ENCODE measurements around the gene KAT6B.

The KAT6B gene

DNA sequence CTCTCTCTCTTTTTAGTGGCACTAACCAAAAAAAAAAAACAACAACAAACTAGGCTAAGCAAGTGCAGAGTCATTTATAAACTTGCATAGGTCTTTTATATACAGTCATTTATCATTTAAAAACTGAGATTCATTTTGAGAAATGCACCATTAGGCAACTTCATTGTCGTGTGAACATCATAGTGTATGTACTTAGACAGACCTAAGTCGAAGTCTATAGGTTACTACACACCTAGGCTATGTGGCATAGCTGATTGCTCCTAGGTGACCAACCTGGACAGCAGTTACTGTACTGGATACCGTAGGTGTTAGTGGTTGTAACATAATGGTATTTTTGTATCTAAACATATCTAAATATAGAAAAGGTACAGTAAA lies 175.9 kb downstream of the KAT6B start:
- Histone ChIP-seq H3K9me3 (ENCODE audit: control insufficient read depth, low read length) (no peaks in the 10 kb centered on the region), H3K4me3 (ENCODE audit: insufficient read depth, low read depth, low read length, poor library complexity, severe bottlenecking) (no peak overlapping the region), H3K4me1 (ENCODE audit: control insufficient read depth, insufficient read depth, low read length, poor library complexity, severe bottlenecking) (no peaks in the 10 kb centered on the region), H3K27ac (ENCODE audit: insufficient read depth, low read length, poor library complexity, severe bottlenecking) (no peak overlapping the region), H3K27me3 (replicated peaks; ENCODE audit: control insufficient read depth, insufficient read depth, low read length, poor library complexity, severe bottlenecking) (no peaks in the 10 kb centered on the region), H3K36me3 (ENCODE audit: control insufficient read depth, insufficient read depth, low read length) (peaks cover 8% of the 10 kb centered on the region)
- DNase-seq = no peak

DNA sequence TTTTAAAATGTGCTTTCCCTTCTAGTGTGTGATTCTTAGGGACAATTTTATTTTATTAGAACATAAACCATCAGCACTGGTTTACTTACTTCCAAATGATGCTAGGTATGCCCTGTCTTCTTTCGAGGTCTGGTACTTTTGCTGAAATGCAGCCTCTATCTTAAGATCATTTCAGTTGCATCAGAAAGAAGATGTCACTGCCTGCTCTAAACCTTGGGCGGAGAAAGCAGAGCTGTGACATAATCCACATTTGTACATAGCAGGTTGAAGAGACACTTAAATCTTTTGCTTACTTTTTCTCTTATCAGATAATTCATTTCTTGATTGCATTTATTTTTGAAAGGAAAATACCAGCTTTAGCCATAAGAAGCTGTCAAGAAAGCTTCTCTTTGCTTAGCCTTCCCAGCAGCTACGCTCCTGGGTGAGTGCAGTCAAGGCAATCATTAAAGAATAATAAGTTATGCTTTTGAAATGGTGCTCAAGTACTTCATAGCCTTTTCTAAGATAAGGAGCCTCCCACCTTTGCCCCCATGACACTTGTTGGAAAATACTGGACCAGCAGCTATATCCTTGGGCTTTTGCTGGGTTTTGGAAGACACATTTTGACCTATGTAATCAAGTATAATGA lies 176.7 kb downstream of the KAT6B start:
- H3K36me3 ChIP-seq (ENCODE audit: control insufficient read depth, insufficient read depth, low read length) = peaks cover 7% of the 10 kb centered on the region
- no peak for DNase-seq
- no peaks in the 10 kb centered on the region for H3K27me3 ChIP-seq (replicated peaks; ENCODE audit: control insufficient read depth, insufficient read depth, low read length, poor library complexity, severe bottlenecking)
- H3K4me3 ChIP-seq (ENCODE audit: insufficient read depth, low read depth, low read length, poor library complexity, severe bottlenecking) = no peak overlapping the region
- no peak overlapping the region for H3K27ac ChIP-seq (ENCODE audit: insufficient read depth, low read length, poor library complexity, severe bottlenecking)
- no peaks in the 10 kb centered on the region for H3K4me1 ChIP-seq (ENCODE audit: control insufficient read depth, insufficient read depth, low read length, poor library complexity, severe bottlenecking)
- H3K9me3 ChIP-seq (ENCODE audit: control insufficient read depth, low read length) = no peaks in the 10 kb centered on the region

DNA sequence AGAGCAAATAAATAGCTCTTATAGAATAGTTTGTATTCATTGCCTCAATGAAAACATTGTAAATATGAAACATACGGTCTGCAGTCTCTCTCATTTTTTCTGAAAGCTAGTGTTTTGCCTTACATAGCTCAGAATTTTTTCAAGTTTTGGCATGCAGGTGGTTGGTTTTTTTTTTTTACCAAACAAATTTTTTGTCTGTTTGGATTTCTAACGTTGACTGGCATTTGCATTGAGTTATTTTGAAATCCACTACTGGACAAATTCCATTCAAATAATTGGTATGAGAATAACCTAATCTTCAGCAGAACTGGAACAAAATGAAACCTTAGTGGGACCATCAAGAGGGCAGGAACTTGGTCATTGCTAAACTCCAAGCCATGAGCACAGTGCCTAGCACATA lies 177.5 kb downstream of the KAT6B start:
- Histone ChIP-seq H3K27me3 (replicated peaks; ENCODE audit: control insufficient read depth, insufficient read depth, low read length, poor library complexity, severe bottlenecking) (no peaks in the 10 kb centered on the region), H3K4me3 (ENCODE audit: insufficient read depth, low read depth, low read length, poor library complexity, severe bottlenecking) (no peak overlapping the region), H3K27ac (ENCODE audit: insufficient read depth, low read length, poor library complexity, severe bottlenecking) (no peak overlapping the region), H3K36me3 (ENCODE audit: control insufficient read depth, insufficient read depth, low read length) (peaks cover 7% of the 10 kb centered on the region), H3K9me3 (ENCODE audit: control insufficient read depth, low read length) (no peaks in the 10 kb centered on the region), H3K4me1 (ENCODE audit: control insufficient read depth, insufficient read depth, low read length, poor library complexity, severe bottlenecking) (no peaks in the 10 kb centered on the region)
- no peak for DNase-seq

DNA sequence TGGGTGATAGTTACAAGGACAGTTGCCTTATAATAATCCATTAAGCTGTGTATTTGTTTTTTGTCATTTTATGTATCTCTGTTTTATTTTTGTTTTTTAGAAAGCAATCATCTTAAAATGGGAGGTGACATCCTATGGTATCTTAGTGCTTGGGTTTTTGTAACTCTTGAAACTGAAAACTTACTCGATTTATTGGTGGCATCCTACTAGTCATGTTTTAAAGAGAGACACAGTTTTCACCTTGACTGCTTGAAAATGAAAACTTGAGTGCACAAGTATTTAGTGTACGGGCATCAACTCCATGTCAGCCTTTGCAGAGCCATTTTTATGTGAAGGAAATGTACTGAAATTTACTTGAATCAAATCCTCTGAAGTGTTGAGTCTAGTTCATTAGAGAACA lies 181.2 kb downstream of the KAT6B start:
- no peaks in the 10 kb centered on the region for H3K9me3 ChIP-seq (ENCODE audit: control insufficient read depth, low read length)
- no peak overlapping the region for H3K4me3 ChIP-seq (ENCODE audit: insufficient read depth, low read depth, low read length, poor library complexity, severe bottlenecking)
- H3K27ac ChIP-seq (ENCODE audit: insufficient read depth, low read length, poor library complexity, severe bottlenecking) = no peak overlapping the region
- no peaks in the 10 kb centered on the region for H3K4me1 ChIP-seq (ENCODE audit: control insufficient read depth, insufficient read depth, low read length, poor library complexity, severe bottlenecking)
- DNase-seq = no peak
- H3K36me3 ChIP-seq (ENCODE audit: control insufficient read depth, insufficient read depth, low read length) = no peaks in the 10 kb centered on the region
- H3K27me3 ChIP-seq (replicated peaks; ENCODE audit: control insufficient read depth, insufficient read depth, low read length, poor library complexity, severe bottlenecking) = no peaks in the 10 kb centered on the region

DNA sequence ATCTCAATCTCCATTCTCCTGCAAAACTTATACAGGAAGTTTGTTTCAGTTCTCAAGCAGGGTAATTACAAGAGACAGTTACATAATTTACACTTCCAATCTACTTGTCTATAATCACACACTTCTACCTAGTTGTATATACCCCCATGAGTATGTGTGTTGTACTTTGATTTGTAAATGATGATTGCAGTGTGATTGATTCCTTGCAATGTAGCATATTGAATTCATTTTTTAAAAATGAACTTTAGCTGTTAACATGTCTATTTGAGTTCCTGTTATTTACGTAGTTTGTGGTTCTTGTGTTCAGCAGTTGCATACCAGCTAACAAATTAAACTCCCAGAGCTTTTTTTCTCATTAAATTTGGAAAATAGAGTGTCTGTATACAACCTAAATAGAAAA lies 182.6 kb downstream of the KAT6B start:
- no peak for DNase-seq
- Histone ChIP-seq H3K27me3 (replicated peaks; ENCODE audit: control insufficient read depth, insufficient read depth, low read length, poor library complexity, severe bottlenecking) (no peaks in the 10 kb centered on the region), H3K4me1 (ENCODE audit: control insufficient read depth, insufficient read depth, low read length, poor library complexity, severe bottlenecking) (peaks cover 8% of the 10 kb centered on the region), H3K9me3 (ENCODE audit: control insufficient read depth, low read length) (no peaks in the 10 kb centered on the region), H3K27ac (ENCODE audit: insufficient read depth, low read length, poor library complexity, severe bottlenecking) (no peak overlapping the region), H3K36me3 (ENCODE audit: control insufficient read depth, insufficient read depth, low read length) (no peaks in the 10 kb centered on the region), H3K4me3 (ENCODE audit: insufficient read depth, low read depth, low read length, poor library complexity, severe bottlenecking) (no peak overlapping the region)

DNA sequence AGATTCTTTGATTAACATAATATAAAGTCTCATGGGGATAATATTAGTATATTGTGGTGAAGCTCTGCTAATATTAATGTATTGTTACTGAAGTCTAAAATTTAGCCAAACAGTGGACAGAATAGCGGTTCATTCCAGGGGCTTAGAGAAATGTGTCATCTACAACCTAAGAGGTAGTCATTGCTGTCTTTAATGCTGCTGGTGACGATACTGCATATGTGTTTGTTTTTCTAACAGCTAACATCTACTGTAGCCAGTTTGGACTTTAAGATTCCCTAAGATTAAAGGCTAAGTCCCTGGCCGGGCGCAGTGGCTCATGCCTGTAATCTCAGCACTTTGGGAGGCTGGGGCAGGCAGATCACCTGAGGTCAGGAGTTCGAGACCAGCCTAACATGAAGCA lies 183.0 kb downstream of the KAT6B start:
- no peak for DNase-seq
- no peaks in the 10 kb centered on the region for H3K9me3 ChIP-seq (ENCODE audit: control insufficient read depth, low read length)
- H3K27me3 ChIP-seq (replicated peaks; ENCODE audit: control insufficient read depth, insufficient read depth, low read length, poor library complexity, severe bottlenecking) = no peaks in the 10 kb centered on the region
- no peak overlapping the region for H3K4me3 ChIP-seq (ENCODE audit: insufficient read depth, low read depth, low read length, poor library complexity, severe bottlenecking)
- H3K27ac ChIP-seq (ENCODE audit: insufficient read depth, low read length, poor library complexity, severe bottlenecking) = no peak overlapping the region
- H3K4me1 ChIP-seq (ENCODE audit: control insufficient read depth, insufficient read depth, low read length, poor library complexity, severe bottlenecking) = peaks cover 8% of the 10 kb centered on the region
- H3K36me3 ChIP-seq (ENCODE audit: control insufficient read depth, insufficient read depth, low read length) = no peaks in the 10 kb centered on the region

DNA sequence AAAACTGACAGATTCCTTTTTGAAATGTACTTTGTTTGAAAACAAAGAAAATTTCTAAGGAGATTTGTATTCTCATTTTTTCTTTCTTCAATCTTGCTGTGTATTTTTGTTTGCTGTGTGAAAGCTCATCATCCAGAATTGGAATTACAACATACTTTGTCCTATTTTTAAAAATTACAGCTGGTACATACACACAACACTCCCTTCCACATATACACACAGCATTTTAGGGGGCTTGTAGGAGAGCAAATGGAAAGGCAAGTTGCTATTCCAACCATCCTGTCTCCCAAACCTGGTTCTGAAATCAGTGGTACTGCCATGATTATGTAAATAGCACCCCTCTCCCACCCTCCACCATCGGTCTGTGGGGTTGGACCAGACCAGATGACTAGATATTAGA lies 184.0 kb downstream of the KAT6B start:
- DNase-seq = no peak
- Histone ChIP-seq H3K27me3 (replicated peaks; ENCODE audit: control insufficient read depth, insufficient read depth, low read length, poor library complexity, severe bottlenecking) (no peaks in the 10 kb centered on the region), H3K4me3 (ENCODE audit: insufficient read depth, low read depth, low read length, poor library complexity, severe bottlenecking) (no peak overlapping the region), H3K27ac (ENCODE audit: insufficient read depth, low read length, poor library complexity, severe bottlenecking) (no peak overlapping the region), H3K36me3 (ENCODE audit: control insufficient read depth, insufficient read depth, low read length) (no peaks in the 10 kb centered on the region), H3K9me3 (ENCODE audit: control insufficient read depth, low read length) (no peaks in the 10 kb centered on the region), H3K4me1 (ENCODE audit: control insufficient read depth, insufficient read depth, low read length, poor library complexity, severe bottlenecking) (peaks cover 16% of the 10 kb centered on the region)

DNA sequence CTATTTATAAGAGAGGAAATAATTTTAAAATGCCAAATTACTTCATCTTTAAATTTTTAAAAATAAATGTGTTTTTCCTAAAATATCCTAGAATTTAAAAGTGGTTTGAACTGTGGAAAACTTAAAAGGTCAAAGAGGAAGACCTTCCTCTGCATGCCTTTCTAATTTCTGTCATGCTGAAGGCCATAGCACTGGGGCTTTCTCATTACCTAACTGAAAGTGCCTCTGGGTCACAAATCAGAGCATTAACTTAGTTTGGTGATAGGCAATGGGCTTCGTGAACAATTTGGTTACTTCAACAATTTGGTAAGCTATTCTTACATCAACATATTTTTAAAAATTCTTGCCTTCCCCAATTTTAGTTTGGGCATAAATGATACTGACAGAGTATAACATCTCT lies 184.8 kb downstream of the KAT6B start:
- Histone ChIP-seq H3K4me3 (ENCODE audit: insufficient read depth, low read depth, low read length, poor library complexity, severe bottlenecking) (no peak overlapping the region), H3K9me3 (ENCODE audit: control insufficient read depth, low read length) (no peaks in the 10 kb centered on the region), H3K27me3 (replicated peaks; ENCODE audit: control insufficient read depth, insufficient read depth, low read length, poor library complexity, severe bottlenecking) (no peaks in the 10 kb centered on the region), H3K4me1 (ENCODE audit: control insufficient read depth, insufficient read depth, low read length, poor library complexity, severe bottlenecking) (peaks cover 16% of the 10 kb centered on the region), H3K36me3 (ENCODE audit: control insufficient read depth, insufficient read depth, low read length) (peaks cover 8% of the 10 kb centered on the region), H3K27ac (ENCODE audit: insufficient read depth, low read length, poor library complexity, severe bottlenecking) (no peak overlapping the region)
- no peak for DNase-seq

DNA sequence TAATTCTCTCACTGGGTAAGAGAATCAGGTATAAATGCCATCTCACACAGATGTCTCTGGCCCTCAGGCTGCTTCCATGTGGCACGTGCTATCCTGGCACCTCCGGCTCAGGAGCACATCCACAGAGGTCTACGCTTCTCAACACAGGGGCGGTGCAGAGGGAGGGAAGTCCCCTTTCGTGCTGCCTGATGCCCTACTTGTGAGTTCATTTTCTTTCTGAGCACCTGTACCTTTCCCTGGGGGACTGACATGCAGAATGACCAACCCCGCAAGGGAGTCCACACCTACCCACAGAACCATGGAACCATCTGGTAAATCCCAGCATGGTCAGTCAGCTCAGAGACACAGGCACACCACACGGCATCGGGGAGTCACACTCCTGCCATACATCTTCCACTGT lies 186.1 kb downstream of the KAT6B start:
- no peaks in the 10 kb centered on the region for H3K27me3 ChIP-seq (replicated peaks; ENCODE audit: control insufficient read depth, insufficient read depth, low read length, poor library complexity, severe bottlenecking)
- DNase-seq = no peak
- H3K4me3 ChIP-seq (ENCODE audit: insufficient read depth, low read depth, low read length, poor library complexity, severe bottlenecking) = no peak overlapping the region
- peaks cover 16% of the 10 kb centered on the region for H3K4me1 ChIP-seq (ENCODE audit: control insufficient read depth, insufficient read depth, low read length, poor library complexity, severe bottlenecking)
- H3K9me3 ChIP-seq (ENCODE audit: control insufficient read depth, low read length) = no peaks in the 10 kb centered on the region
- H3K27ac ChIP-seq (ENCODE audit: insufficient read depth, low read length, poor library complexity, severe bottlenecking) = no peak overlapping the region
- peaks cover 11% of the 10 kb centered on the region for H3K36me3 ChIP-seq (ENCODE audit: control insufficient read depth, insufficient read depth, low read length)

DNA sequence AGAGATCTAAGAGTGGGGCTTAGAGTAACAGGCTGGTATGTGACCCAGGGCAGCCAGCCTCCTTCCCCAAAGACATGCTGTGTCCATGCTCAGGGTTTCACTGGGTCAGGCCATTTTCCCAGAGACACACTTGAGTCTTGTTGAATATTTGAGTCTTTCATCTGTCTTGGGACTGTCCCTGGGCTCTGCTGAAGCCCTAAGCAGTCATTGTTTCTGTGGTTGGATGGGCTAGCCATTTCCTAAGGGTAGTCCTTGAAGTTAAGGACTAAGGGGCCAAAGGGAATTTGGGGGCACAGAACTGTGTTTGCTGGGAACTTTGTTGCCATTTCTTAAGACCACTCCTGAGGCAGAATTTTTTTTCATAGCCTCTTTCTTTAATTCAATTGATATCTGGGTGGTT lies 186.6 kb downstream of the KAT6B start:
- DNase-seq = no peak
- no peaks in the 10 kb centered on the region for H3K27me3 ChIP-seq (replicated peaks; ENCODE audit: control insufficient read depth, insufficient read depth, low read length, poor library complexity, severe bottlenecking)
- peaks cover 11% of the 10 kb centered on the region for H3K36me3 ChIP-seq (ENCODE audit: control insufficient read depth, insufficient read depth, low read length)
- no peak overlapping the region for H3K4me3 ChIP-seq (ENCODE audit: insufficient read depth, low read depth, low read length, poor library complexity, severe bottlenecking)
- peaks cover 16% of the 10 kb centered on the region for H3K4me1 ChIP-seq (ENCODE audit: control insufficient read depth, insufficient read depth, low read length, poor library complexity, severe bottlenecking)
- no peaks in the 10 kb centered on the region for H3K9me3 ChIP-seq (ENCODE audit: control insufficient read depth, low read length)
- H3K27ac ChIP-seq (ENCODE audit: insufficient read depth, low read length, poor library complexity, severe bottlenecking) = no peak overlapping the region

Measured in effector memory CD4-positive, alpha-beta T cell (primary cell).